GM12865 (cell line): ENCODE measurements around the gene CALM3.

Experiments used
- DNase-seq: peaks from one replicate; pipeline ENCODE4 v3.0.0; 2010; ENCODE audit warnings: low read depth
- H3K4me3 ChIP-seq: 2 replicates; pipeline ENCODE4 v1.5.1; 2011; ENCODE audit warnings: mild to moderate bottlenecking, low read depth, low read length, control low read depth
- TF ChIP-seq, protein P1 (sequence below): IDR thresholded peaks from 2 replicates; pipeline ENCODE4 v1.5.1; 2011; ENCODE audit warnings: low read length, control low read depth, low read depth, inconsistent platforms; ENCODE audit not compliant: insufficient read depth; ENCODE audit errors: missing control alignments

CALM3 gene

DNA sequence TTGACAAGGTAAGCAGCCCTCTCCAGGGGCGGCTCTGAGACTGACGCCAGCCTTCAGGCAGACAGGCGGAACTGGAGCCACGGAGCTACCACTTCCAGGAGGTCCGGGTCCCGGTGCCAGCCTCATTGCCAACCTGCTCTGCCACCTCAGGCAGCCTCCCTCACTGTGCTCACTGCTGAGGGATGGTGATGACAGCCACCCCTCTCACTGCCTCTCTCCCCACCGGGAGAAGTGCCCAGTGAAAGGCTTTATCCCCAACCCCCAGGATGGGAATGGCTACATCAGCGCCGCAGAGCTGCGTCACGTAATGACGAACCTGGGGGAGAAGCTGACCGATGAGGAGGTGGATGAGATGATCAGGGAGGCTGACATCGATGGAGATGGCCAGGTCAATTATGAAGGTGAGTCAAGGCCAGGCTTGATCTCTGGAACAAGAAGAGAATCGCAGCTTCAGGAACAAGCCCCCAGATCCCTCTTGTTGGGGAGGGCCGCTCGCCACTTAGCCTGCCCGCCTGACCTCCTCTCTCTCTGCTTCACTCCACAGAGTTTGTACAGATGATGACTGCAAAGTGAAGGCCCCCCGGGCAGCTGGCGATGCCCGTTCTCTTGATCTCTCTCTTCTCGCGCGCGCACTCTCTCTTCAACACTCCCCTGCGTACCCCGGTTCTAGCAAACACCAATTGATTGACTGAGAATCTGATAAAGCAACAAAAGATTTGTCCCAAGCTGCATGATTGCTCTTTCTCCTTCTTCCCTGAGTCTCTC, 7.6 kb downstream of the CALM3 start:
- TF ChIP-seq, protein P1, sequence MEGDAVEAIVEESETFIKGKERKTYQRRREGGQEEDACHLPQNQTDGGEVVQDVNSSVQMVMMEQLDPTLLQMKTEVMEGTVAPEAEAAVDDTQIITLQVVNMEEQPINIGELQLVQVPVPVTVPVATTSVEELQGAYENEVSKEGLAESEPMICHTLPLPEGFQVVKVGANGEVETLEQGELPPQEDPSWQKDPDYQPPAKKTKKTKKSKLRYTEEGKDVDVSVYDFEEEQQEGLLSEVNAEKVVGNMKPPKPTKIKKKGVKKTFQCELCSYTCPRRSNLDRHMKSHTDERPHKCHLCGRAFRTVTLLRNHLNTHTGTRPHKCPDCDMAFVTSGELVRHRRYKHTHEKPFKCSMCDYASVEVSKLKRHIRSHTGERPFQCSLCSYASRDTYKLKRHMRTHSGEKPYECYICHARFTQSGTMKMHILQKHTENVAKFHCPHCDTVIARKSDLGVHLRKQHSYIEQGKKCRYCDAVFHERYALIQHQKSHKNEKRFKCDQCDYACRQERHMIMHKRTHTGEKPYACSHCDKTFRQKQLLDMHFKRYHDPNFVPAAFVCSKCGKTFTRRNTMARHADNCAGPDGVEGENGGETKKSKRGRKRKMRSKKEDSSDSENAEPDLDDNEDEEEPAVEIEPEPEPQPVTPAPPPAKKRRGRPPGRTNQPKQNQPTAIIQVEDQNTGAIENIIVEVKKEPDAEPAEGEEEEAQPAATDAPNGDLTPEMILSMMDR, result no peak
- no peak for DNase-seq
- no peak overlapping the region for H3K4me3 ChIP-seq

GRCh38 chr19:46609511-46610412, 8.6 kb downstream of the CALM3 start:
- no peak for DNase-seq
- TF ChIP-seq, protein P1, result no peak
- no peak overlapping the region for H3K4me3 ChIP-seq

GRCh38 chr19:46610413-46610775, 9.3 kb downstream of the CALM3 start:
- TF ChIP-seq, protein P1, result no peak
- H3K4me3 ChIP-seq, result no peak overlapping the region
- no peak for DNase-seq

DNA sequence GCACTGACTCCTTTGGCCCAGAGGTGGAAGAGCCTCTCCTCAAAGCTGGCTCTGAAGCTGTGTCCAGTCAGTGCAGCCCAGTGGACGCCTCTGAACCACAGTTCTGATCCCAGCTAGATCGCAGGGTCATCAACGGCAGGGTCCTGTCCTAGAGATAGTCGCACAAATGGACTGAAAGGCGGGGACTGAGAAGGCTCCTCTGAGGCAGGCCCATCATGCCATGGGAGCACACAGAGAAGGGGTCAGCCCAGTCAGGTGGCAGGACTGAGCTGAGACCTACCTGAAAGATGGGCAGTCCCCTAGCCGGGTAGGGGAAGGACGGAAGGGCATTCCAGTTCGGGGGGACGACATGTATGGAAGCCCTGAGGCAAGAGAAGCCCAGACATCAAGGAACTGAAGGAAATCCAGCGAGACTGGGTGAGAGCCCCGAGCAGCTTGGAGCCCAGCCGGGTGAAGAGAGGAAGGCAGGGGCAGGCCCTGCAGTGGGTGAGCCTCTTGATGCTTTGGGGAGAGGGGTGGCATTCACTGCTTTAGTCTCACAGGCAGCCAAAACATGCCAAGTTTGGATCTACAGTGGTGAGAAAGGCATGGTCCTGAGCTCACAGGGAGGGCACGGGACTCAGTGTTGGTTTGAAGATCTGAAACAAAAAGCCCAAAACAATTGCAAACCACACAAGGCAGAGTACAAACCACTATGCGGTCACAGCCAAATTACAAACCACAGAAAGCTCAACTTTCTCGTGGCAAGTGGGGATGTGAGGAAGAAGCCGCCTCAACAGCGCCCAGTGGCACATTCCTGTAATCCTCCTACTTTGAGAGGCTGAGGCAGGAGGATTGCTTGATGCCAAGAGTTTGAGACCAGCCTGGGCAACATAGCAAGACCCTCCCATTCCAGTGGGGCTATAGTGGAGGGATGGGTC, 10.0 kb downstream of the CALM3 start:
- no peak overlapping the region for H3K4me3 ChIP-seq
- TF ChIP-seq, protein P1, result no peak
- peak; percentile 60 for DNase-seq

DNA sequence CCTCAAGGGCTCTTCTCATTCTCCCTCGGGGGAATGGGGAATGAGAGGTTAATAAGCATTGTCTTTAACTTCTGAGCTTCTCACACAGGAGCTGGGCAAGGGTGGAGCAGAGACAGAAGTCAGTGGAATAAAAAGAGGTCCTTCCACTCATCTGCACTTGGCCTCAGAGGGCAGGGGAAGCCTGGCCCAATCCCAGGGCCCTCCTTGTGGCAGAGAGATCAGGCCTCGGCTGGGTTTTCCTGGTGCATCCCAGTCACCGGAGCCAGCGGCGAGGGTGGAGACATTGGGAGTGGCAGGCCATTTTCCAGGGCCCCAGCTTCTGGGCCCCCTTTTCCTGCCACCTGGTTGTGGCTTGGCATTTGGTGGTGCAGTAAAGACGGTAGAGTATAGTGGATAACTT, 10.6 kb downstream of the CALM3 start:
- TF ChIP-seq, protein P1, result no peak
- no peak for DNase-seq
- no peak overlapping the region for H3K4me3 ChIP-seq

- H3K4me3 ChIP-seq, result no peak overlapping the region
- TF ChIP-seq, protein P1, result no peak
- no peak for DNase-seq
These were observed 12.4 kb downstream of the CALM3 start for GRCh38 chr19:46613525-46613924.
